Gastroesophageal sphincter (tissue), 4 donors: ENCODE measurements around the gene EPM2AIP1. TPM values are rescaled to one million over a fixed set of nuclear protein-coding genes. Genes with fewer than 3 reads are reported as not detected.
"Not testable (repeated sequence)": the region's sequence is repeated elsewhere in the genome, so short reads cannot be mapped to it uniquely, and the experiment has no call there.

Experiments
- ATAC-seq: fragments of 150-250 bp; one replicate; pipeline ENCODE4 v1.9.1; 2016; ENCODE audit warnings: mild to moderate bottlenecking, moderate library complexity
- H3K27ac ChIP-seq, 4 donors: fragments of 200-600 bp; sonication (generic) in 3 of 4; 1 replicate in 3 of 4; 2 replicates in 1 of 4; pipeline ENCODE4 v1.5.1; 2016 to 2019
- H3K27me3 ChIP-seq: fragments of 200-600 bp; sonication (generic); one replicate; pipeline ENCODE4 v1.5.1; 2019
- H3K36me3 ChIP-seq, 2 donors: fragments of 200-600 bp; sonication (generic); one replicate each; pipeline ENCODE4 v1.5.1; 2019; ENCODE audit warnings: control low read depth in 1 of 2
- H3K4me1 ChIP-seq, 3 donors: fragments of 200-600 bp; sonication (generic); 1 replicate in 2 of 3; 2 replicates in 1 of 3; pipeline ENCODE4 v1.5.1; 2016 to 2019; ENCODE audit warnings: control low read depth in 2 of 3
- H3K4me3 ChIP-seq, 2 donors: fragments of 200-600 bp; sonication (generic); one replicate each; pipeline ENCODE4 v1.5.1; 2019; ENCODE audit warnings: mild to moderate bottlenecking in 1 of 2, moderate library complexity in 1 of 2
- H3K9me3 ChIP-seq, 3 donors: fragments of 200-600 bp; sonication (generic); one replicate each; pipeline ENCODE4 v1.5.1; 2017 to 2019; ENCODE audit warnings: control low read depth in 2 of 3
- EP300 ChIP-seq: sonication (generic); formaldehyde crosslinking; IDR thresholded peaks from one replicate; pipeline ENCODE4 v1.6.1; 2017; ENCODE audit warnings: antibody characterized with exemption, mild to moderate bottlenecking
- POLR2A ChIP-seq, 2 donors: fragments of 450-650 bp; IDR thresholded peaks; one replicate each; pipeline ENCODE4 v1.6.1; 2017; ENCODE audit warnings: antibody characterized with exemption in 2 of 2, mild to moderate bottlenecking in 2 of 2, moderate library complexity in 1 of 2
- POLR2AphosphoS5 ChIP-seq: sonication (generic); formaldehyde crosslinking; IDR thresholded peaks from one replicate; pipeline ENCODE4 v1.6.1; 2017; ENCODE audit warnings: antibody characterized with exemption
- WGBS, 2 donors: methylation state at CpG; one replicate each; pipeline ENCODE4 v1.1.5; 2018; ENCODE audit warnings: low coverage in 1 of 2; 5-methylcytosine and 5-hydroxymethylcytosine counted together
- total RNA-seq, 4 donors: library from RNA; depleted of rRNA; stranded (reverse); fragments of >200 nt; gene quantifications; one replicate each; pipeline ENCODE4 v1.1.0, GENCODE V29; 2016
- TF ChIP-seq, protein P1 (sequence below), 4 experiments: fragments of 200-600 bp in 2 of 4; fragments of 450-650 bp in 2 of 4; sonication (generic) in 1 of 4; IDR thresholded peaks; one replicate each; pipeline ENCODE4 v1.5.1; 2017 to 2019; ENCODE audit warnings: antibody characterized with exemption in 4 of 4, mild to moderate bottlenecking in 2 of 4, moderate library complexity in 2 of 4

EPM2AIP1 gene
- 10 to 100 TPM in 2 of 4 donors, 1 to 10 TPM in 2; 7.6 to 20.2 (median 13.5) TPM for total RNA-seq

- Histone ChIP-seq H3K4me1 (peaks cover 12 to 55% (median 20%) of the 10 kb centered on the region in 3 donors), H3K27me3 (no peaks in the 10 kb centered on the region), H3K4me3 (peak within 1 kb of the TSS; percentile 41 to 71), H3K36me3 (peaks cover 0 to 28% of the 10 kb centered on the region in 2 donors), H3K27ac (peak within 1 kb of the TSS; percentile 82 to 97 (median 97)), H3K9me3 (no peaks in the 10 kb centered on the region)
- peak; percentile 54 for ATAC-seq
- no peak for TF ChIP-seq EP300
- TF ChIP-seq POLR2A (IDR thresholded peaks at IDR 0.05): peak; percentile 81
- peak; percentile 89 for TF ChIP-seq POLR2AphosphoS5
- TF ChIP-seq, protein P1, sequence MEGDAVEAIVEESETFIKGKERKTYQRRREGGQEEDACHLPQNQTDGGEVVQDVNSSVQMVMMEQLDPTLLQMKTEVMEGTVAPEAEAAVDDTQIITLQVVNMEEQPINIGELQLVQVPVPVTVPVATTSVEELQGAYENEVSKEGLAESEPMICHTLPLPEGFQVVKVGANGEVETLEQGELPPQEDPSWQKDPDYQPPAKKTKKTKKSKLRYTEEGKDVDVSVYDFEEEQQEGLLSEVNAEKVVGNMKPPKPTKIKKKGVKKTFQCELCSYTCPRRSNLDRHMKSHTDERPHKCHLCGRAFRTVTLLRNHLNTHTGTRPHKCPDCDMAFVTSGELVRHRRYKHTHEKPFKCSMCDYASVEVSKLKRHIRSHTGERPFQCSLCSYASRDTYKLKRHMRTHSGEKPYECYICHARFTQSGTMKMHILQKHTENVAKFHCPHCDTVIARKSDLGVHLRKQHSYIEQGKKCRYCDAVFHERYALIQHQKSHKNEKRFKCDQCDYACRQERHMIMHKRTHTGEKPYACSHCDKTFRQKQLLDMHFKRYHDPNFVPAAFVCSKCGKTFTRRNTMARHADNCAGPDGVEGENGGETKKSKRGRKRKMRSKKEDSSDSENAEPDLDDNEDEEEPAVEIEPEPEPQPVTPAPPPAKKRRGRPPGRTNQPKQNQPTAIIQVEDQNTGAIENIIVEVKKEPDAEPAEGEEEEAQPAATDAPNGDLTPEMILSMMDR (IDR thresholded peaks at IDR 0.05): peak in 3 of 4 experiments; percentile 48 to 61 (median 55)
- WGBS, 2 donors: 0% methylated on average over 9 of the region's 48 CpGs
These were observed at the start of gene EPM2AIP1 for GRCh38 chr3:36992806-36993325. Gene EPM2AIP1 (minus strand): TSS chr3:36993131. CDS start chr3:36993077, 54 bp downstream.

DNA sequence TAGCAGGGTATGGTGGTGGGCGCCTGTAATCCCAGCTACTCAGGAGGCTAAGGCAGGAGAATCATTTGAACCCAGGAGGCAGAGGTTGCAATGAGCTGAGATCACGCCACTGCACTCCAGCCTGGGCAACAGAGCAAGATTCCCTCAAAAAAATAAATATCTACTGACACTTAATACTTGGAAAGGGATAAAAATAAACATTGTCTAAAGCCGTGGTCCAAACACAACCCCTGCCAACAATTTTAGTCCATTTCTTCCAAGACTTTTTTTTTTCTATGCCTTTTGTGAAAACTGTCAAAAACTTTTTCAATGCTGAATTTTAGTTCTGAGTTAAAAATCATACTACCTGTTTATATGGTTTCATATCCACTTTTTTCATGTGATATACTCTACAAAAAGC, 49.8 kb upstream of the EPM2AIP1 start:
- not testable (repeated sequence) for ATAC-seq
- Histone ChIP-seq H3K4me1 (peaks cover 0 to 38% (median 4%) of the 10 kb centered on the region in 3 donors), H3K27ac (peak overlapping the region in 1 of 4 donors; percentile 32)

DNA sequence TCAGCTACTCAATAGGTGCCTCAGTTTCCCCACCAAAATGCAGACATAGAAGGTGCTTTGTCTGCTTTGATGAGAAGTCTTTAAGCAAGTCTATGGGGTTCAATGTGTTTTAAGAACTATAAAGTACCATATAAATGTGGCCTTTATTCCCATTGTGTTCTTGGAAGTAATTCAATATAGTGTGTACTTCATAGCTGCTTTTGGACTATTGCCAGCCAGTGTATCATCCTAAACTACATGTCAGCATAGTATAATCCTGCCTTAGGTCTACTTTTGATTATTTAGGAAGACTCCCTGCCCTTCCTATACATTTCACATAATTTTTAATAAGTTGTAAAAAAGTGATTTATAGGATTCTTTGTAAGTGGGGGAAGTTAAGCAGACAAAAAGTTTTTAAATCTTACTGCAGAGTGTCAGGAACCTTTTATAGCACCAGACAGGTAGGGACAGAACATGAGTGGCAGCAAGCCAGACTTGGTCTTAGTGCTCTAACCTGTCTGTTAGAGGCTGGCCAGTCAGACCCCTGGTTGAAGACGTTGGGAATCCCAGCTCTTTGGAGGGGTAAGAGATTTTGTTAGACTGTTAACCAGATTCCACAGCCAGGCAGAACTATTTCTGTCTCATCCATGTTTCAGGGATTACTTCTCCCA, 48.7 kb upstream of the EPM2AIP1 start:
- no peak for ATAC-seq
- H3K36me3 ChIP-seq: peaks cover 0 to 62% of the 10 kb centered on the region in 2 donors
- 33 to 42% methylated on average over 1 of the region's 1 CpG for WGBS, 2 donors
- TF ChIP-seq, protein P1 (IDR thresholded peaks at IDR 0.05): no peak
- TF ChIP-seq EP300 (no peak), POLR2A (IDR thresholded peaks at IDR 0.05) (no peak), POLR2AphosphoS5 (no peak)
- H3K4me3 ChIP-seq: no peak overlapping the region
- peak overlapping the region in 1 of 4 donors; percentile 17 for H3K27ac ChIP-seq
- H3K4me1 ChIP-seq: peaks cover 0 to 38% (median 4%) of the 10 kb centered on the region in 3 donors
- no peaks in the 10 kb centered on the region for H3K27me3 ChIP-seq
- H3K9me3 ChIP-seq: no peaks in the 10 kb centered on the region

More for the DNA sequence above, 49.8 kb upstream of the EPM2AIP1 start:
- not testable (repeated sequence) for H3K27me3 ChIP-seq, H3K4me3 ChIP-seq, H3K9me3 ChIP-seq
- 49 to 57% methylated on average over 2 to 3 of the region's 3 CpGs for WGBS, 2 donors
- peak; percentile 7 for TF ChIP-seq POLR2AphosphoS5
- peaks cover 0 to 62% of the 10 kb centered on the region in 2 donors for H3K36me3 ChIP-seq

- Histone ChIP-seq H3K27me3 (no peaks in the 10 kb centered on the region), H3K9me3 (peaks cover 0 to 8% (median 0%) of the 10 kb centered on the region in 3 donors), H3K36me3 (peaks cover 0 to 67% of the 10 kb centered on the region in 2 donors), H3K4me3 (no peak overlapping the region), H3K27ac (no peak overlapping the region), H3K4me1 (peaks cover 0 to 38% (median 4%) of the 10 kb centered on the region in 3 donors)
- TF ChIP-seq EP300 (no peak), POLR2A (IDR thresholded peaks at IDR 0.05) (no peak), POLR2AphosphoS5 (no peak)
- TF ChIP-seq, protein P1 (IDR thresholded peaks at IDR 0.05): no peak
- 43 to 50% methylated on average over 1 of the region's 1 CpG for WGBS, 2 donors
- ATAC-seq: no peak
These were observed 47.3 kb upstream of the EPM2AIP1 start for GRCh38 chr3:37040231-37040630.

DNA sequence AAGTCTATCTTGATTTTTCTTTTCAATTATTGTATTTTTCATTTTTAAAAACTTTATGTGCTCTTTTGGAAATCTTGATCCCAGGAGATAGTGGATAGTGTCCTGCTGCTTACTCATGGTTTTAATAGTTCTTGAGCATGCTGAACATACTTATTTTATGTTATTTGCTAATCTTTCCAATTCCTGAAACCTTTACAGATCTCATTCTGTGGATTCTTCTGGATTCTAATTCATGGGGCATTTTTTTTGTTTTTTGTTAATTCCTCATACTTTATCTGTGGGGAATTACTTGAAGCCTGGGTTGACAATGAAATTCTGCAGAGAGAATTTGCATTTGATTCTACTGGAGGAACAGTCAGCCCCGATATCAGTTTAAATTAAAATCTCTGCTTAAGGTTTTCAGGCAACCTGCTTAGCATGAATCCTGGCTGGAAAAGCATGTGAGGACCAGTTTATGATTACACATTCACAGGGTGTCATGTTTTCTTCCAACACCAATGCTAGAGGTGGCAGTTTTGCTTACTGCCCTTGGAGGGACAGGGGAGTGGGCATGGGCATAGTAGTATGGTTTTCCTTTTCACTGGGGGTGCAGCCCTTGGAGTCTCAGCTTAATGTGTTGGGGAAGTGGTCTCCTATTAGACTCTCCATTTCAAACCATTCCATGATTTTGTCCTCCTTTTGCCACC, 46.4 kb upstream of the EPM2AIP1 start:
- no peak for ATAC-seq
- H3K4me1 ChIP-seq: peaks cover 0 to 35% (median 4%) of the 10 kb centered on the region in 3 donors
- no peaks in the 10 kb centered on the region for H3K27me3 ChIP-seq
- no peak overlapping the region for H3K27ac ChIP-seq
- TF ChIP-seq POLR2A (IDR thresholded peaks at IDR 0.05): no peak
- peaks cover 0 to 8% (median 0%) of the 10 kb centered on the region in 3 donors for H3K9me3 ChIP-seq
- 100% methylated on average over 1 of the region's 1 CpG; no CpG with 5 or more reads in 1 of the 2 donors for WGBS, 2 donors
- no peak overlapping the region for H3K4me3 ChIP-seq
- peaks cover 0 to 72% of the 10 kb centered on the region in 2 donors for H3K36me3 ChIP-seq
